Adrenal gland (tissue), 12 donors: ENCODE data around the gene FLACC1. TPM values are rescaled to one million over a fixed set of nuclear protein-coding genes. Genes with fewer than 3 reads are reported as not detected.

ENCODE experiments used
- DNase-seq, 7 donors: peaks; one replicate each; pipeline ENCODE4 v3.0.0-alpha.2; 2019 to 2020
- H3K27ac ChIP-seq, 5 donors: fragments of 200-600 bp; sonication (generic) in 4 of 5; 1 replicate in 3 of 5; 2 replicates in 2 of 5; pipeline versions ENCODE4 v1.5.1 to v1.8.0; 2016 to 2020; ENCODE audit warnings: mild to moderate bottlenecking in 1 of 5
- H3K27me3 ChIP-seq: fragments of 200-600 bp; 2 replicates; pipeline ENCODE4 v1.8.0; 2021
- H3K36me3 ChIP-seq, 2 donors: fragments of 200-600 bp; replicated peaks in 1 of 2; 1 replicate in 1 of 2; 2 replicates in 1 of 2; pipeline versions ENCODE4 v1.5.1 to v1.8.0; 2018 to 2022
- H3K4me1 ChIP-seq, 2 donors: fragments of 200-600 bp; replicated peaks in 1 of 2; 1 replicate in 1 of 2; 2 replicates in 1 of 2; pipeline versions ENCODE4 v1.5.1 to v1.8.0; 2018 to 2021
- H3K4me3 ChIP-seq, 4 donors: fragments of 200-600 bp; sonication (generic) in 3 of 4; one replicate each; pipeline ENCODE4 v1.5.1; 2016 to 2018
- H3K9me3 ChIP-seq, 3 donors: fragments of 200-600 bp; sonication (generic) in 1 of 3; replicated peaks in 1 of 3; 1 replicate in 2 of 3; 2 replicates in 1 of 3; pipeline versions ENCODE4 v1.5.1 to v1.8.0; 2016 to 2021
- POLR2A ChIP-seq, 2 donors: fragments of 450-650 bp; IDR thresholded peaks; one replicate each; pipeline ENCODE4 v1.6.1; 2017; ENCODE audit warnings: antibody characterized with exemption in 2 of 2, mild to moderate bottlenecking in 2 of 2, moderate library complexity in 1 of 2
- WGBS, 4 donors: extraction: QIAGEN DNeasy Blood & Tissue Kit in 2 of 4; methylation state at CpG; one replicate each; pipeline versions ENCODE4 v1.1.5 to v1.1.7; 2013 to 2017; 5-methylcytosine and 5-hydroxymethylcytosine counted together
- intact Hi-C, 2 donors: fragments of 100-400 bp; cut with DNase I; formaldehyde crosslinking; loops; one replicate each; pipeline versions ENCODE4 v1.14.1 to v1.15.0; 2022 to 2023
- polyA plus RNA-seq, 3 donors: library from polyadenylated mRNA; stranded (reverse); fragments of 200-250 nt in 2 of 3; fragments of 350-450 nt in 1 of 3; fragmentation: Illumina TruSeq in 1 of 3; extraction: RNeasy Lipid Tissue Mini Kit (QIAGEN cat#74804) in 1 of 3; gene quantifications; one replicate each; pipeline ENCODE4 v1.2.3, GENCODE V29; 2013 to 2014
- total RNA-seq, 9 donors: library from RNA; depleted of rRNA in 4 of 9; stranded (reverse); fragments of >200 nt in 4 of 9; fragments of 120-200 nt in 1 of 9; fragmentation: NEBNext Ultra II Directional in 1 of 9; extraction: Animal tissue kit (Norgen Biotek cat#: 25700) in 1 of 9; gene quantifications; one replicate each; pipeline versions ENCODE4 v1.1.0 to v1.2.4, GENCODE V29; 2013 to 2023
- TF ChIP-seq, protein P1 (sequence below), 6 experiments: fragments of 450-650 bp in 4 of 6; fragments of 200-600 bp in 2 of 6; sonication (generic) in 1 of 6; IDR thresholded peaks; 1 replicate in 5 of 6; 2 replicates in 1 of 6; pipeline versions ENCODE4 v1.5.1 to v1.8.0; 2016 to 2021; ENCODE audit warnings: antibody characterized with exemption in 6 of 6, mild to moderate bottlenecking in 2 of 6, moderate library complexity in 1 of 6
- donor health status: healthy with polysubstance abuse.
- donor health status: Bipolar disorder and iron deficiency.
- donor health status: DM: yes; HTN: yes; CAD: no.
- donor health status: DM: no; HTN: no; CAD: no.
- donor health status: DM: no; HTN: no; CAD: no.
- donor health status: DM: yes; HTN: yes; CAD: no.

Gene FLACC1
- total and polyA plus RNA-seq, 12 donors: 0.52 to 4.3 (median 1.9) TPM; not detected in 1

DNA sequence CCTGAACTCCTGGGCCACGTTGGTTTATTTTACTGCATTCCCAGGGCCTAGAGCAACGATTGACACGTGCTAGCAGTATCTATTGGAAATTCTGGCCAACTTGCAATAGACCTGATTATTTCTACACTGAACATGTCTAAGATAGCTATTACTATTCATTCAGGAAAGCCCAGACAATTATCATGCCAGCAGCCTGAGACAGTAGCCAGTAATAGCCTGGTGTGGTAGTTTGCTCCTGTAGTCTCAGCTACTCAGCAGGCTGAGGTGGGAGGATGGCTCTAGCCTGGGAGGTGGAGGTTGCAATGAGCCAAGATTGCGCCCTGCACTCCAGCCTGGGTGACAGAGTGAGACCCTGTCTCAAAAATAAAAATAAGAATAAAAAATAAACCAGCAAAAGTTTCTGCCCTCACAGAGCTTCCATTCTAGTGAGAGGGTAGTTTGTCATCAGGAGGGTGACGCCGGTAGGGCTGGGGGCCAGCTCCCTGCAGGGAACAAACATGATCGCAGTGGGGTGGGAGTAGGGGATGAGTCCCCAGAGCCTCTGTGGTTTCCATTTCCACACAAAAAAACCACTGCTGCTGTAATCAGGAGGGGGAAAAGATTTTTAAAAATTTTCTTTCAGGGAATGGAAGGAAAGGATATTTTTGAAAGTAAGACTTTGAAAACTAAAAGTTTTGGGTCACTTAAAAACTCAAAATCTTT lies 92.5 kb downstream of the FLACC1 start:
- Histone ChIP-seq H3K36me3 (no peaks in the 10 kb centered on the region), H3K9me3 (no peaks in the 10 kb centered on the region), H3K27ac (no peak overlapping the region), H3K4me1 (peaks cover 6 to 21% of the 10 kb centered on the region in 2 donors), H3K4me3 (no peak overlapping the region), H3K27me3 (no peaks in the 10 kb centered on the region)
- DNase-seq: no peak
- TF ChIP-seq, protein P1, sequence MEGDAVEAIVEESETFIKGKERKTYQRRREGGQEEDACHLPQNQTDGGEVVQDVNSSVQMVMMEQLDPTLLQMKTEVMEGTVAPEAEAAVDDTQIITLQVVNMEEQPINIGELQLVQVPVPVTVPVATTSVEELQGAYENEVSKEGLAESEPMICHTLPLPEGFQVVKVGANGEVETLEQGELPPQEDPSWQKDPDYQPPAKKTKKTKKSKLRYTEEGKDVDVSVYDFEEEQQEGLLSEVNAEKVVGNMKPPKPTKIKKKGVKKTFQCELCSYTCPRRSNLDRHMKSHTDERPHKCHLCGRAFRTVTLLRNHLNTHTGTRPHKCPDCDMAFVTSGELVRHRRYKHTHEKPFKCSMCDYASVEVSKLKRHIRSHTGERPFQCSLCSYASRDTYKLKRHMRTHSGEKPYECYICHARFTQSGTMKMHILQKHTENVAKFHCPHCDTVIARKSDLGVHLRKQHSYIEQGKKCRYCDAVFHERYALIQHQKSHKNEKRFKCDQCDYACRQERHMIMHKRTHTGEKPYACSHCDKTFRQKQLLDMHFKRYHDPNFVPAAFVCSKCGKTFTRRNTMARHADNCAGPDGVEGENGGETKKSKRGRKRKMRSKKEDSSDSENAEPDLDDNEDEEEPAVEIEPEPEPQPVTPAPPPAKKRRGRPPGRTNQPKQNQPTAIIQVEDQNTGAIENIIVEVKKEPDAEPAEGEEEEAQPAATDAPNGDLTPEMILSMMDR (IDR thresholded peaks at IDR 0.05): no peak
- TF ChIP-seq POLR2A (IDR thresholded peaks at IDR 0.05): no peak
- 81 to 90% (median 88%) methylated on average over 7 of the region's 7 CpGs for whole genome bisulfite sequencing, 4 donors
- intact Hi-C loops: loop anchor here in 1 of 2 donors (10.0 kb wide), 1 partner anchor 90 kb away; the partner anchor contains the start of gene FLACC1

DNA sequence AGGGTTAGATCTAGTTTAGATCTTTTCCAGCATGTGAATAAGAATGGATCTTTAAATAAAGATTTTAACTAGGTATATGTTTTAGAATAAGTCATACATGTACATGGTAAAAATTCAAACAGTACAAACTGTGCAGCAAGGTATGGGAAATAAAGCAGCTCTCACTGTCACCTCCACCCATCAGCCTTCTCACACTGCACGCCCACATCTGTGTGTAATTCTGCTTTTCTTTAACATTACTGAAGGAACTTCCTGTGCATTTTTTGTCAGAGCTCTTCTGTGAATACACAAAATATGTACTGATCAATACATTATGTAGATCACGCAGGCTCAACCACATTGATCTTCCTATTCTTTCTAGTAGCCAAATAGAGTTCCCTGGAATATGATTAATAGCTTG lies 93.4 kb downstream of the FLACC1 start:
- Histone ChIP-seq H3K36me3 (no peaks in the 10 kb centered on the region), H3K9me3 (no peaks in the 10 kb centered on the region), H3K4me3 (no peak overlapping the region), H3K27me3 (no peaks in the 10 kb centered on the region), H3K4me1 (peaks cover 14 to 29% of the 10 kb centered on the region in 2 donors), H3K27ac (no peak overlapping the region)
- TF ChIP-seq, protein P1 (IDR thresholded peaks at IDR 0.05): no peak
- no peak for TF ChIP-seq POLR2A (IDR thresholded peaks at IDR 0.05)
- 82 to 87% (median 83%) methylated on average over 2 of the region's 2 CpGs for WGBS, 4 donors
- DNase-seq: no peak
- intact Hi-C loops: loop anchor here in 1 of 2 donors (10.0 kb wide), 1 partner anchor 91 kb away; the partner anchor contains the start of gene FLACC1

DNA sequence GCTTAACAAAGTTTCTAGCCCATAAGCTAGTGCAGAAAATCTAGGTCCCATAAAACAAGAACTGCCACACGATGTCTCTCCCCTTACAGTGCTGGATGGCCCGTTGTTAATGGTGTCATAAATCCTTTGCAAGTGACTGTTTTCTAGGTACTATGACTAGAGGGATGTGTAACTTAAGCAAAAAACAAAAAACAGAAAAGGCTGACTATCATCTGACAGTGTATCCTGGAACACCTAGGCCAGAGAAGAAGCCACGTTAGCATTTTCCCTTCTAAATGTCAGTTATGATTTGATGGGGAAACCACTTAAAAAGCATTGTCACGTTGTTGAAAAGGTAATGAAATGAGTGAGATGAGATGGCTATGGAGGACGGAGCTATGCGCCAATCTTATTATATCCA lies 94.4 kb downstream of the FLACC1 start:
- Histone ChIP-seq H3K36me3 (no peaks in the 10 kb centered on the region), H3K27me3 (no peaks in the 10 kb centered on the region), H3K4me3 (no peak overlapping the region), H3K27ac (no peak overlapping the region), H3K9me3 (no peaks in the 10 kb centered on the region), H3K4me1 (peaks cover 14 to 30% of the 10 kb centered on the region in 2 donors)
- TF ChIP-seq, protein P1 (IDR thresholded peaks at IDR 0.05): no peak
- TF ChIP-seq POLR2A (IDR thresholded peaks at IDR 0.05): no peak
- WGBS, 4 donors: 59 to 66% (median 61%) methylated on average over 6 of the region's 6 CpGs
- no peak for DNase-seq
- intact Hi-C loops: loop anchor here in 1 of 2 donors (10.0 kb wide), 1 partner anchor 92 kb away; the partner anchor contains the start of gene FLACC1

DNA sequence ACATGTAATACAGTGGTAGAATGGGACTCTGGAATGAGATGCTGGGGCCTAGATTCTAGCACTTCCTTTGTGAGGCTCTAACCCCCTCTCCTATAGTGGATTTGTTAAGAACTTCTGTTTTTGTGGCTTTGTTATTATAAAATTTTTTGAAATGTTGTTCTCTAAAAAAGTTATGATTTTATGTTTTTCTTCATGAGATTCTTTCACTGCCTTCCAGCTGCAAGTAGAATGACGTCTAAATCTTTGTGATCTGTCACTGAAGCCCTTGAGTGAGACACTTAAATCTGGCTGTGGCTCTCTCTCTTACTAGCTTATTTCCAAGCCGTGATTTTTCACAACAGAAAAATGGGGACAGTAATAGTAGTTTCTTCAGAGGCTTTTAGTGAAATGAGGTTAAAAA lies 95.2 kb downstream of the FLACC1 start:
- no peak for DNase-seq
- Histone ChIP-seq H3K27ac (no peak overlapping the region), H3K9me3 (no peaks in the 10 kb centered on the region), H3K27me3 (no peaks in the 10 kb centered on the region), H3K36me3 (no peaks in the 10 kb centered on the region), H3K4me3 (no peak overlapping the region), H3K4me1 (peaks cover 21 to 37% of the 10 kb centered on the region in 2 donors)
- 30 to 32% (median 30%) methylated on average over 2 of the region's 2 CpGs for whole genome bisulfite sequencing, 4 donors
- TF ChIP-seq, protein P1 (IDR thresholded peaks at IDR 0.05): no peak
- no peak for TF ChIP-seq POLR2A (IDR thresholded peaks at IDR 0.05)
- intact Hi-C loops: loop anchor here in 1 of 2 donors (10.0 kb wide), 1 partner anchor 93 kb away; the partner anchor contains the start of gene FLACC1
